Astrocyte (in vitro differentiated cells and primary cell): Measurements from ENCODE around the gene H6PD.

ENCODE experiments used
- EZH2 ChIP-seq: IDR thresholded peaks from 2 replicates; pipeline ENCODE4 v1.6.1; 2012; ENCODE audit warnings: mild to moderate bottlenecking, low read length, inconsistent platforms; ENCODE audit not compliant: insufficient read depth
- TF ChIP-seq, protein P1 (sequence below): IDR thresholded peaks from 2 replicates; pipeline ENCODE4 v1.5.1; 2011; ENCODE audit warnings: low read depth, mild to moderate bottlenecking, inconsistent platforms, low read length, moderate library complexity; ENCODE audit not compliant: insufficient read depth

DNA sequence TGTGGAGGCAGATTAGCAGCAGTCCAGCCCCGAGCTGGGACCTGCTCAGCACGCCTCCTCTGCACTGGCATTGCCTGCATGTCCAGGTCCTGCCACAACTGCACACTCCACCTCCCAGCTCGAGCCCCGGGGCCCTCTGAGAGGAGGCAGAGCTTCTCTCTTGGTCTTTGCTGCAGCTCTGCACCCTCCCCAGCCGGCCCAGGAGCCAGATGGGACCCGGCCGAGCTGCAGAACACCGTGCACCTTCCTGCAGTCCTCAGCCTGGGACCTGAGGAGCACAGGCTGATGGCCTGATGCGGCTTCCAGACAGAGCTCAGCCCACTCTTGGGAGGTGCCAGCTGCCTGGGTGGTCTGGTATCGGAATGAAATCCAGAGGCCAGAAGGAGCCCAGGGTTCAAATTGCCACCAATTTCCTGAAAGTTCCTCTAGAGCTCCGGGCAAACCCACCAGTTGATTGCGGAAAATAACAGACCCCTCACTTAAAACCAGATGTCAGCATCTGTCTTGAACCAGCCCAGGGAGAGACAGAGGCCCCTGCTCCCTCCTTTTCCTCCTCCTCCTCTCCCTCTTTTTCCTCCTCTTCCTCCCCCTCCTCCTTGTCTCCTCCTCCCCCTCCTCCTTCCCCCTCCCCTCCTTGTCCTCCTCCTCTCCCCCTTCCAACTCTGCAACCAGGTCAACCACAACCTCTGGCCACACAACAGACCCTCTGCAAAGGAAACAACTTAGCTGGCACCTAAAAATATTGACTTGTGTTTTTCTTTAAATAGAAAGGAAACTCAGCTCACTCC is 47.5 kb downstream of the H6PD start:
- TF ChIP-seq, protein P1, sequence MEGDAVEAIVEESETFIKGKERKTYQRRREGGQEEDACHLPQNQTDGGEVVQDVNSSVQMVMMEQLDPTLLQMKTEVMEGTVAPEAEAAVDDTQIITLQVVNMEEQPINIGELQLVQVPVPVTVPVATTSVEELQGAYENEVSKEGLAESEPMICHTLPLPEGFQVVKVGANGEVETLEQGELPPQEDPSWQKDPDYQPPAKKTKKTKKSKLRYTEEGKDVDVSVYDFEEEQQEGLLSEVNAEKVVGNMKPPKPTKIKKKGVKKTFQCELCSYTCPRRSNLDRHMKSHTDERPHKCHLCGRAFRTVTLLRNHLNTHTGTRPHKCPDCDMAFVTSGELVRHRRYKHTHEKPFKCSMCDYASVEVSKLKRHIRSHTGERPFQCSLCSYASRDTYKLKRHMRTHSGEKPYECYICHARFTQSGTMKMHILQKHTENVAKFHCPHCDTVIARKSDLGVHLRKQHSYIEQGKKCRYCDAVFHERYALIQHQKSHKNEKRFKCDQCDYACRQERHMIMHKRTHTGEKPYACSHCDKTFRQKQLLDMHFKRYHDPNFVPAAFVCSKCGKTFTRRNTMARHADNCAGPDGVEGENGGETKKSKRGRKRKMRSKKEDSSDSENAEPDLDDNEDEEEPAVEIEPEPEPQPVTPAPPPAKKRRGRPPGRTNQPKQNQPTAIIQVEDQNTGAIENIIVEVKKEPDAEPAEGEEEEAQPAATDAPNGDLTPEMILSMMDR, result no peak
- TF ChIP-seq EZH2, result no peak
